Uterus (tissue), 4 donors: Measurements from ENCODE around the gene PIEZO2. TPM values are rescaled to one million over a fixed set of nuclear protein-coding genes. Genes with fewer than 3 reads are reported as not detected.

Experiments used
- DNase-seq, 2 donors: peaks; one replicate each; pipeline ENCODE4 v3.0.0-alpha.2; 2019 to 2020
- H3K27ac ChIP-seq, 2 donors: fragments of 200-600 bp; sonication (generic); 1 replicate in 1 of 2; 2 replicates in 1 of 2; pipeline ENCODE4 v1.5.1; 2016 to 2018
- H3K27me3 ChIP-seq, 2 donors: fragments of 200-600 bp; sonication (generic); one replicate each; pipeline ENCODE4 v1.5.1; 2018 to 2019; ENCODE audit warnings: control low read depth in 1 of 2
- H3K36me3 ChIP-seq, 2 donors: fragments of 200-600 bp; sonication (generic); one replicate each; pipeline ENCODE4 v1.5.1; 2019; ENCODE audit warnings: control low read depth in 1 of 2
- H3K4me1 ChIP-seq, 2 donors: fragments of 200-600 bp; sonication (generic); one replicate each; pipeline ENCODE4 v1.5.1; 2018 to 2019; ENCODE audit warnings: control low read depth in 1 of 2
- H3K4me3 ChIP-seq, 2 donors: fragments of 200-600 bp; sonication (generic); 1 replicate in 1 of 2; 2 replicates in 1 of 2; pipeline ENCODE4 v1.5.1; 2018 to 2019; ENCODE audit warnings: mild to moderate bottlenecking in 1 of 2
- H3K9me3 ChIP-seq, 2 donors: fragments of 200-600 bp; sonication (generic); one replicate each; pipeline ENCODE4 v1.5.1; 2019; ENCODE audit warnings: control low read depth in 1 of 2
- POLR2A ChIP-seq, 2 donors: fragments of 450-650 bp; IDR thresholded peaks; one replicate each; pipeline ENCODE4 v1.6.1; 2016; ENCODE audit warnings: antibody characterized with exemption in 2 of 2, mild to moderate bottlenecking in 1 of 2, moderate library complexity in 1 of 2
- intact Hi-C: fragments of 100-400 bp; cut with DNase I; formaldehyde crosslinking; loops from one replicate; pipeline ENCODE4 v1.15.1; 2023; ENCODE audit warnings: low total_unique reads
- total RNA-seq, 4 donors: library from RNA; depleted of rRNA in 3 of 4; stranded (reverse); fragments of >200 nt in 3 of 4; gene quantifications; one replicate each; pipeline versions ENCODE4 v1.1.0 to v1.2.4, GENCODE V29; 2014 to 2023
- TF ChIP-seq, protein P1 (sequence below), 4 experiments: fragments of 200-600 bp in 2 of 4; fragments of 450-650 bp in 2 of 4; sonication (generic) in 2 of 4; IDR thresholded peaks; one replicate each; pipeline ENCODE4 v1.5.1; 2016 to 2019; ENCODE audit warnings: antibody characterized with exemption in 4 of 4, mild to moderate bottlenecking in 2 of 4, moderate library complexity in 1 of 4
- donor health status: DM: yes; HTN: yes; CAD: no.

Gene PIEZO2
- total RNA-seq, 4 donors from 2014 or later = 1.8 to 42.8 (median 5.6) TPM

- no peak for TF ChIP-seq POLR2A (IDR thresholded peaks at IDR 0.05)
- TF ChIP-seq, protein P1, sequence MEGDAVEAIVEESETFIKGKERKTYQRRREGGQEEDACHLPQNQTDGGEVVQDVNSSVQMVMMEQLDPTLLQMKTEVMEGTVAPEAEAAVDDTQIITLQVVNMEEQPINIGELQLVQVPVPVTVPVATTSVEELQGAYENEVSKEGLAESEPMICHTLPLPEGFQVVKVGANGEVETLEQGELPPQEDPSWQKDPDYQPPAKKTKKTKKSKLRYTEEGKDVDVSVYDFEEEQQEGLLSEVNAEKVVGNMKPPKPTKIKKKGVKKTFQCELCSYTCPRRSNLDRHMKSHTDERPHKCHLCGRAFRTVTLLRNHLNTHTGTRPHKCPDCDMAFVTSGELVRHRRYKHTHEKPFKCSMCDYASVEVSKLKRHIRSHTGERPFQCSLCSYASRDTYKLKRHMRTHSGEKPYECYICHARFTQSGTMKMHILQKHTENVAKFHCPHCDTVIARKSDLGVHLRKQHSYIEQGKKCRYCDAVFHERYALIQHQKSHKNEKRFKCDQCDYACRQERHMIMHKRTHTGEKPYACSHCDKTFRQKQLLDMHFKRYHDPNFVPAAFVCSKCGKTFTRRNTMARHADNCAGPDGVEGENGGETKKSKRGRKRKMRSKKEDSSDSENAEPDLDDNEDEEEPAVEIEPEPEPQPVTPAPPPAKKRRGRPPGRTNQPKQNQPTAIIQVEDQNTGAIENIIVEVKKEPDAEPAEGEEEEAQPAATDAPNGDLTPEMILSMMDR (IDR thresholded peaks at IDR 0.05) = no peak
- no peak for DNase-seq
- H3K27me3 ChIP-seq = no peaks in the 10 kb centered on the region
- no peak overlapping the region for H3K4me3 ChIP-seq
- H3K4me1 ChIP-seq = no peaks in the 10 kb centered on the region
- no peak overlapping the region for H3K27ac ChIP-seq
- intact Hi-C loops = no loop called here
- no peaks in the 10 kb centered on the region for H3K36me3 ChIP-seq
- no peaks in the 10 kb centered on the region for H3K9me3 ChIP-seq
These were observed 140.9 kb downstream of the PIEZO2 start for GRCh38 chr18:11008505-11008904.

DNA sequence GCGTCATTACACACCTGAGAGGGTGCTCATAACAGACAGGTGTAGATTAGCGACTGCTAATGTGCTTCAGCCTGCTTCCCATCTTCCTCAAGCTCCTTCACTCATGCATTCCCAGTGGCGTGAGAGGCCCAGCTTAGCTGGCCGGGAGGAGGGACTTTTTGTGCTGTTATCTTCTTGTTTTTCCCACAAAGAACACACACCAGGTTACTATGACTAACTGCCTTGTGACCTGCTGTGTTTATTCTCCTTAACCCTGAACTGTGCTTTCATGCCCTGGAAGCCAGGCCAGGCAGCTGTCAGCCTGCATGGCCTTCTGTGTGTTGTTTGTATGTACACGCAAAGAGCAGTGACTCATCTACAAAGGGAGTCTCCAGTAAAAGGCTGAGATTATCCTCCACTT, 143.8 kb downstream of the PIEZO2 start:
- H3K27me3 ChIP-seq = no peaks in the 10 kb centered on the region
- no peak overlapping the region for H3K4me3 ChIP-seq
- H3K36me3 ChIP-seq = no peaks in the 10 kb centered on the region
- no peak for TF ChIP-seq POLR2A (IDR thresholded peaks at IDR 0.05)
- TF ChIP-seq, protein P1 (IDR thresholded peaks at IDR 0.05) = no peak
- H3K4me1 ChIP-seq = no peaks in the 10 kb centered on the region
- no peak overlapping the region for H3K27ac ChIP-seq
- H3K9me3 ChIP-seq = no peaks in the 10 kb centered on the region
- intact Hi-C loops = no loop called here
- no peak for DNase-seq

- Histone ChIP-seq H3K27me3 (no peaks in the 10 kb centered on the region), H3K4me1 (no peaks in the 10 kb centered on the region), H3K9me3 (no peaks in the 10 kb centered on the region), H3K27ac (no peak overlapping the region), H3K36me3 (no peaks in the 10 kb centered on the region), H3K4me3 (no peak overlapping the region)
- no peak for TF ChIP-seq POLR2A (IDR thresholded peaks at IDR 0.05)
- TF ChIP-seq, protein P1 (IDR thresholded peaks at IDR 0.05) = no peak
- intact Hi-C loops = no loop called here
- DNase-seq = no peak
These were observed 144.4 kb downstream of the PIEZO2 start for GRCh38 chr18:11004951-11005350.

- TF ChIP-seq, protein P1 (IDR thresholded peaks at IDR 0.05) = no peak
- no peak for TF ChIP-seq POLR2A (IDR thresholded peaks at IDR 0.05)
- Histone ChIP-seq H3K27me3 (no peaks in the 10 kb centered on the region), H3K4me1 (no peaks in the 10 kb centered on the region), H3K9me3 (no peaks in the 10 kb centered on the region), H3K4me3 (no peak overlapping the region), H3K27ac (no peak overlapping the region), H3K36me3 (no peaks in the 10 kb centered on the region)
- intact Hi-C loops = no loop called here
- no peak for DNase-seq
These were observed 145.1 kb downstream of the PIEZO2 start for GRCh38 chr18:11004294-11004693.

DNA sequence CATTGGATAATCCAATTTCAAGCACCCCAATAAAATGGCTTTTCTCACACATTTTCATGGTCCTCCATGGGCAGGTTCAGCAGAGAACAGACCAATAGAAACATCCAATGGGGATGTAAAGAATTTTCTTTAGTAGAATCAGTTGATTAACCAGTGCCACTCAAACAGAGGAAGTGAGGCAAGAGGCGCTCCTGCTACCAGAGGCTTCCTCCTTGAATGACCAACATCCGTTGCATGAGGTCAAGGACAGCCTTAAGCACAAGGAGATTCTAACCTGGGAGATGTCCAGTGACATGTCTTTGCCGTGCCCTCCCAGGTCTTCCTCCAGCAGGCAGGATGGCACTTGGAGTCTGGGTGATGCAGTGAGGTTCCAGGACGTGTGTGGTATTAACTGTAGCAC, 146.6 kb downstream of the PIEZO2 start:
- Histone ChIP-seq H3K27me3 (no peaks in the 10 kb centered on the region), H3K27ac (no peak overlapping the region), H3K36me3 (no peaks in the 10 kb centered on the region), H3K9me3 (no peaks in the 10 kb centered on the region), H3K4me3 (no peak overlapping the region), H3K4me1 (no peaks in the 10 kb centered on the region)
- intact Hi-C loops = no loop called here
- DNase-seq = no peak
- TF ChIP-seq POLR2A (IDR thresholded peaks at IDR 0.05) = no peak
- TF ChIP-seq, protein P1 (IDR thresholded peaks at IDR 0.05) = no peak
